GM12873 (cell line): ENCODE results near the gene KLC1.

Source experiments
- CTCF ChIP-seq: IDR thresholded peaks from 2 replicates; pipeline ENCODE4 v1.5.1; 2012; ENCODE audit warnings: low read depth, mild to moderate bottlenecking, moderate library complexity, low read length, control low read depth; ENCODE audit not compliant: insufficient read depth; ENCODE audit errors: missing control alignments

KLC1 gene

GRCh38 chr14:103721334-103722120 is 92.5 kb downstream of the KLC1 start:
- no peak for TF ChIP-seq CTCF

- no peak for TF ChIP-seq CTCF
Observed at GRCh38 chr14:103723748-103724081, 94.7 kb downstream of the KLC1 start.

GRCh38 chr14:103724116-103724515 is 95.1 kb downstream of the KLC1 start:
- no peak for TF ChIP-seq CTCF

- no peak for TF ChIP-seq CTCF
Observed at GRCh38 chr14:103725001-103725682, 96.1 kb downstream of the KLC1 start.

- TF ChIP-seq CTCF = no peak
Observed at GRCh38 chr14:103725739-103726395, 96.9 kb downstream of the KLC1 start.

GRCh38 chr14:103726474-103726873 is 97.5 kb downstream of the KLC1 start:
- TF ChIP-seq CTCF = no peak

- TF ChIP-seq CTCF = no peak
Observed at GRCh38 chr14:103727313-103727980, 98.4 kb downstream of the KLC1 start.
